Medulla oblongata (tissue), 1 donor: ENCODE data around the gene EXOC2.

Experiments used
- DNase-seq: peaks from one replicate; pipeline ENCODE4 v3.0.0-alpha.2; 2015; ENCODE audit errors: extremely low spot score

Gene EXOC2

GRCh38 chr6:527989-528673 lies 164.8 kb downstream of the EXOC2 start:
- no peak for DNase-seq

- DNase-seq: peak; percentile 26
These were observed 168.1 kb downstream of the EXOC2 start for GRCh38 chr6:524803-525202.

- DNase-seq: no peak
These were observed 172.1 kb downstream of the EXOC2 start for GRCh38 chr6:520820-521219.

DNA sequence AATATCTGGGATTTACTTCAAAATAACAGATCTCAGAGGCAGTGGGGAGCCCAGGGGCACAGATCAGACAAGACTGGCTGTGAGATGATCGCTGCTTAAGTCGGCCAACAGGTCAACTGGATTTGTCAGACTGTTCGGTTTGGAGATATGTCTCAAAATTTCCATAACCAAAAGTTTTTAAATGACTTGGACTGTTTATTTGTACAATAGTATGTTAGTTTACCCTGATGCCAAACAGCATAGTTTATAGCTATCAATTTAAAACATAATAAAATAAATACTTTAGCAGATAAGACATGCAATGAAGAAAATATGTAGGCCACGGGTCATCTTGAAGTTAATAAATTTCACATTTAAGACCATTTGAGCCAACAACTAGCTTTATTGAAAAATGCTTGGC lies 174.7 kb downstream of the EXOC2 start:
- no peak for DNase-seq

- no peak for DNase-seq
These were observed 176.7 kb downstream of the EXOC2 start for GRCh38 chr6:516213-516612.

GRCh38 chr6:515267-515666 lies 177.7 kb downstream of the EXOC2 start:
- no peak for DNase-seq

DNA sequence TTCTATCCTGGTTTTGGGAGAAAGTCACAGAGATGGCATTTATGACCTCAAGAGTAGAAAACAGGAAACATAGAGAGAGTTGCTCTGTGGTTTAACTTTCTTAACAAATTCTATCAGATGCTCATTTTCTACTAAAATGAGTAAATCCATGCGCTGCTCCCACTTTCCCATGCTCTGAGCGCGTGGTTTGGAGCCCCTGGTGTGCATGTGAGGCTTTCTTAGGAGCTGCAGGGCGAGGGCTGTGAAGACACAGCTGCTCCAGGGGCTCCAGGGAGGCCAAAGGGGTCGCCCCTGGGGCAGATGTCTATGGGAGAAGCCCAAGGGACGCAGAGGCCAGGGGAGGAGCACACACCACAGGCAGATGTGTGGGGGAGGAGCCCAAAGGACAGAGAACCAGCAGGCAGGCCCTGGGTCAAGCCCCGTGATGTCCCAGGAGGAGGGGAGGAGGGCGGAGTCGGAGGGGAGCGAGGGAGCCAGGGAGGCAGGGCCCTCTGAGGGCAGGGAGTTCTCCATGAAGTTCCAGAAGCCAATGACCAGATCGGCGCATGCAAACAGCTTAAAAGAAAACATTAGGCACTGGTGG lies 178.5 kb downstream of the EXOC2 start:
- DNase-seq: no peak

- DNase-seq: no peak
These were observed 179.0 kb downstream of the EXOC2 start for GRCh38 chr6:513961-514360.

GRCh38 chr6:513058-513457 lies 179.9 kb downstream of the EXOC2 start:
- no peak for DNase-seq

GRCh38 chr6:511488-512137 lies 181.3 kb downstream of the EXOC2 start:
- no peak for DNase-seq

- DNase-seq: no peak
These were observed 183.3 kb downstream of the EXOC2 start for GRCh38 chr6:509676-510075.

DNA sequence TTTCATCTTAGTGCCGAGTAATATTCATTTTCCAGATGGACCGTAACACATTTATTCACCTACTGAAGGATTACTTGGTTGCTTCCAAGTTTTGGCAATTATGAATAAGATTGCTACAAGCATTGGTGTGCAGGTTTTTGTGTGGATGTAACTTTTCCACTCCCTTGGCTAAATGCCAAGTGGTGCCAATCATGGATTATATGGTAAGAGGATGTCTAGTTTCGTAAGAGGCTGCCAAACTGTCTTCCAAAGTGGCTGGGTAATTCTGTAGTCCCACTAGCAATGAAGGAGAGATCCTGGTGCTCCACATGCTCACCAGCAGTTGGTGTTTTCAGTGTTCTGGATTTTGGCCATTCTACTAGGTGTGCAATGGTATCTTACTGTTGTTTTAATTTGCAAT lies 184.3 kb downstream of the EXOC2 start:
- DNase-seq: no peak

DNA sequence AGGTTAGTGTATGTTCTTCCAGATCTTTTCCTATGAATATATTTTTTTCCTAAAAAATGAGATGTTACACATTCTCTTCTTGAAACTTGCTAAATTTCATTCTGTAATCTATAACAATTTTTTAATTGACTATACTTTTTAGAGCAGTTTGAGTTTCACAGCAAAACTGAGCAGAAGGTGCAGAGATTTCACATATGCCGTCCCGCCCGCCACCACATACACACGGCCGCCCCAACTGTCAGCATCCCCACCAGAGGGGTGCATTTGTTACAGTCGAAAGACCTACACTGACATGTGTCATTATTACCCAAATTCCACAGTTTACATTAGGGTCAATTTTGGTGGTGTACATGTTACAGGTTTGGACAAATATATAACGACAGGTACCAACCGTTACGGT lies 184.9 kb downstream of the EXOC2 start:
- DNase-seq: no peak

DNA sequence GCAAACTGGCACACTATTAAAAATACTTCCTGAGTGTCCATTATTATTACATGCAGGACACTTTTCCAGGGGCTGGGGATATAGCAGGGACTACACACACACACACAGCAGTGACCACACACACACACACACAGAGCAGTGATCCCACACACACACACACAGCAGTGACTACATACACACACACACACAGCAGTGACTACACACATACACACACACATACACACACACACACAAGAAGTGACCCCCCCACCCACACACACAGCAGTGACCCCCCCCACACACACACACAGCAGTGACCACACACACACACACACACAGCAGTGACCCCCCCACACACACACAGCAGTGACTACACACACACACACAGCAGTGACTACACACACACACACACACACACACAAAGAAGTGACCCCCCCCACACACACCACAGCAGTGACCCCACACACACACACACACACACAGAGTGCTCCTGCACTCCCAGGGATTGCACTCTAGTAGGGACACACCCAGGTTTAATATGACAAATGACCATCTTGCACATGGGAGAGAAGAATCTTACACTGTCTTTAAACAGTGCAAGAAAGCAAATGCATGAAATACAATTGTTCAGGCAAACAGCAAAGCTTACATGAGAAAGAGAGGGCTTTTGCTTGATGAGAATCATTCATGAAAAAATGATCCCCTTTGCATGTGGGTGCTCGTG lies 185.9 kb downstream of the EXOC2 start:
- no peak for DNase-seq

GRCh38 chr6:506508-506907 lies 186.4 kb downstream of the EXOC2 start:
- no peak for DNase-seq

GRCh38 chr6:505374-505773 lies 187.6 kb downstream of the EXOC2 start:
- no peak for DNase-seq

DNA sequence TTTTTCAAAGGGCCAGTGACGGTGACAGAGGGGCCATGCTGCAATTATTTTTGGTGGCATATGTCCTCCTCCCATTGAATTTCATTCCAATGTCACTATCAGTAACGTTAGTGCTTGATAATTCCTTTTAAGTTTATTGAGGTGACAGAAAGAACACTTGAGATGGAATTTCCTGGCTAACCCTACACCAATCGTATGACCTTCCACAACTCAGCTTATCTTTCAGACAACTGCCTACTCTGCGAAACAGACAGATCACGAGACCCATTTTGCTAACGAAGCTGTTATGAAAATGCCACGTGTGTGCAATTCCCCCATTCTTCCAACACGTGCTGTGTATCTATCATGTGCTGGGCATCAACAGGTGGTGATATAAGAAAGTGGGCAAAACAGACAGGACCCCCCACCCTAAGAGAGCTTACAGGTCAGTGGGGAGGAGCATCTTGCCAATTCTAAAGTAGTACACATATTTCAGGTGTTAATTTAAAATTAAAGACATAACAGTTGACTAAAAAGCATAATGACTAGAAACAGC lies 188.4 kb downstream of the EXOC2 start:
- no peak for DNase-seq

DNA sequence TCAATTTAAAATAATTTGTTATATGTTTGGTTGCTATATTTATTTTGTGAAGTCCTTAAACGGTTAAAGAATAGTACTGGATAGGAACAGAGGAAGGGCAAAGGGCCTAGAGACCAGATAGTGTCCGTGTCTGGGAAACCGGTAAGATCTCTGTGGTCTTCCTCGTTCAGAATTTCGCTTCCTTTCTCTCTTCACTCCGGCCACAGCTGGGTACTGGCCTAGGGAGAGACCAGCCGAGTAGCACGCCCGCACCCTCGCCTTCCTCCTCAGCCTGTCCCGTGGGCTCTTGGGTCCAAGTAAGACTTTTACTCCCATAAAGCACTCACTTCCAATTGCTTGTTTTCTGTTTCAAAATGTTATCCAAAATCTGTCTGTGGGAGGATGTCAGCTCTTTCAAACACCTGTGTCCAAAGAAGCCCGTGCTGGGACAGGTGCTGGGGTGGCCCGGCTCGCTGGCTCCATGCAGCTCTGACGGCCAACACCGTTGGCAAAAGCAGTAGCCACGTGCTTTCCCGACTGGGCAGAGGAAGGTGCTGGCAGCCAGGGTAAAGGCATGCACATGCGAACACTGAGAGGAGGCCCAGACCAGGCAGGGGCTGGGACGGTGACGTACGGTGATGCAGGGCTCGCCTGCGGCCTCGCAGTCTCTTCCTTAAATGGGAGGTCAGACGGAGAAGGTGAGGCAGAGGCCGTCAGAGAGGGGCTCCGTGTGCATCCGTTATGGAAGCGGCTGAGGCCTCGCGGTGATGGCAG lies 189.2 kb downstream of the EXOC2 start:
- no peak for DNase-seq

DNA sequence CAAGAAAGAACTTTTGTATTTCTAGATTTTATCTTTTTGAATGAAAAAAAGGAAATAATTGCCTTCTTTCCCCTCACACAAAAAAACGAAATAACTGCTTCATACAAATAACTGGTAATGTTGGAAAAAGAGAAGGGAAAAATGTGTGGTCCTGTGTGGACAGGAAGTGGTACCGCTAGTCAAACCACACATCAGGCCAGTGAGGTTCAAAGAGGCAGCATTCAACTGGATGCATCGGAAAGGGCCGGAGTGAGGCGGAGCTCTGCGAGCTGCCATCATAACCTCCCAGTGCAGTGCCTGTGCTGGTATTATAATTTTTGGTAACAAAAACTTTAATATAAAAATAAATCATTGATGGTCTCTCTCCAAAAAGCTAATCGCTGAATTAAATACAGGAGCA lies 190.2 kb downstream of the EXOC2 start:
- no peak for DNase-seq

DNA sequence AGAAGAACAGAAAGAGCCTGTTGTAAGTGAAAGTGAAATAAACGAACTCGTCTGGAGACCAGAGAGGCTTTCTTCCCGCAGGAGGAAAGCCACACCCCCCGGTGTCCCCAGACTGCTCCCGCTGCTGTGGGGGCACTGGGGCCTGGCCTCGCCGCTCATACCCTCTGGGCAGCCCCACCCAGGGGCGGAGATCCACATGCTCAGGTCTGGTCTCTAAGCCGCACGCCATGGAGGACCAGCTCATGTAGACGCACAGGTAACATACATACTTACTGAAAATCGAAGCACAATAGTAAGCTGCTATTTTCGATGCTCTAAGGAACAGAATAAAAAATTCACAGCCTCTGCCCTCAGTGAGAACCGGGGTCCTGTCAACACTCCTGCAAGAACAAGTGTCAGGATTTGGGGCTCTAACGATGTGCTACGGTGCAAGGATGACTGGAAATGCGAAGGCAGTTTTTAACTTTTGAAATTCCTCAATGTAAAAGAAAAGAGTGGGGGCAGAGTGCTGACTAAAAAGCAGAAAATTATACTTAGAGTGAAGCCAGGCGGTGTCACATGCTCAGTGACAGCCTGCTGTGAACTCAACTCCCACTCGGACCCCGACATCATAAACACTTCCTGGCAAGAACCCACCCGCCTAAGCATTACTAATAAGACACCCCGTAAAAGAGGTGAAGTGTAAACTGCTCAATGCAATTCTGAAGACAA lies 190.9 kb downstream of the EXOC2 start:
- DNase-seq: no peak

DNA sequence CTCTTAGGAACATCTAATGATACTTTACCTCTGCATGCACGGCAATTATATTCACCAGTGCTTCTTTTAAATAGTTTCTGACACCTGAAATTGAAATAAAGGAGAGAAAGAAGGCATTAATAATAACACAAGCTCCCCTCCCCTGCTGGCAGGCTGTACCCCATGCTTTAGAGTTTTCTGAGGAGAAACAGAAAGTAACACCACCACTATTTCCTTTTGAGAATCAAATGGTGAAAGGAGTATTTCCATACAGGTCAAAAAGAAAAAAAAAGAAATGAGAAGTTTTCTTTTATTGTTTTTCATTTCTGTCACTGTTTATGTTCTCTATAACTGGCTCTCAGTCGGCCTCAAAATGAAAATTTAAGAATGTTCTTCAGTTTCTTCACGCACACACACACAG lies 193.3 kb downstream of the EXOC2 start:
- no peak for DNase-seq
